GM19452 (cell line): ENCODE measurements around the gene FTO.

Experiments
- ATAC-seq: cut with Tn5 transposase; IDR thresholded peaks from one replicate; pipeline ENCODE4 v1.9.1; 2021; ENCODE audit not compliant: unreplicated experiment

The FTO gene

GRCh38 chr16:54194334-54194743 lies 490.4 kb downstream of the FTO start:
- no peak for ATAC-seq

DNA sequence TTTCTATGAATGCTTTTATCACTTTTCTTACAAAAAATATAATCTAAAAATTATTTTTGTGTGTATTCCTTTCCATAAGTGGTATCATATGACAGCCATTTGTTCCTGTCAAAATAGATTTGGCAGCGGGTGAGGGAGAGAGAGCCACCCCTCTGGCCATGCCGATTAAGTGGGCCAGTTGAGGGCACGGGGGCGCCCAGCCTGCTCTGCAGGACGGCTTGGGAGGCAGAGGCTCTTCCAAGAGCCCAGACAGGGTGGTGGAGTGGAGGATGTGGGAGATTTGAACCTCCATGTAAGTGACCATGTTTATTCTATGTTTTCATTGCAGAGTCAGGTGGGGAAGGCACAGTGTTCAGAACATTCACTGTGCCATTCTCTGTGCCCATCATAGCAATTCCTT lies 493.8 kb downstream of the FTO start:
- ATAC-seq: no peak

DNA sequence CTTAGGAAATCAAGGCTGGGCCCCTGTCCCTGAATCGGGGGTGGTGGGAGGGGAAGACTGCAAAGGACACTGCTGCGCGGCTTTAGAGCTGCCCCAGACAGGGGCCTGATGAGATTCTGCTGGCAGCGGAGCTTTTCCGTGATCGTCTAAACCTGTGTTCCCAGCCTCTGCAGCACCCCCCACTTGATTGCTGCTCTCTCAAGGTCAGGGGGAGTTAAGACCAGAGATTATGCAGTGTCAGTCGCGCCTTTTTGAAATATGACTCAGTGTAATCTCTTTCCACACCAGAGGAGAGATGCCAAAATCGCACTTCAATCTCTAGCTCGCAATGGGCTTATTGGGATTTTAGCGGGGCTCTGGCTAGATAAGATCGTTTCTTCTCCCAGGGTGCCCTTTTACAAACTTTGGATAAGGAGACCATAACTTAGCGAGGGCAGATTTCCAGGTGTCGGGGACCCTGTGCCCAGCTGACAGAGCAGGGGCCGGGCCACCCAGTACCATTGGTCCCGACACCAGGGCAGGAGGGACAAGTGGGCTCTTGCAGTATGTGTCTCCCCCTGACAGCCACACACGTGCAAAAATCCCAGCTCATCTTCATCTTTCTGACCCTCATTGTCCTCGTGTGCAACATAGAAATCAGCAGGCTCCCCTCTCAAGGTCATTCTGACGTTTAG lies 495.7 kb downstream of the FTO start:
- no peak for ATAC-seq

DNA sequence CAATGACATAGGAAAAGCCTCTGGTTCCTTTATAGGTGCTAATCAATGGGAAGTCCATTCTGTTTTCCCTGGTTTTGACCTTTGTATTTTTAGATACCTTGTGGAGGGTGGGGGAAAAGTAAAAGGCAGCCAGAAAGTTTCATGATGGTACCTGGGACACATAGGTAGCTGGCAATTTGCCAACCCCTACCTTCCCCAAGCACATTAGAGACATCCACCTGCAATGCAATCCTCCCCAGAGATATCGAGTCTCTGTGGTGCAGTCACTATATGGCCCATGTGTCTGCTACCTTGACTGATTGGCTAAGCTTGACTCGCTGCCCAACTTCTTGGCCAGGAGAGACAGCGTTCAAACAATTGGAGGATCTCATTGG lies 496.2 kb downstream of the FTO start:
- ATAC-seq: no peak

GRCh38 chr16:54200720-54201119 lies 496.8 kb downstream of the FTO start:
- ATAC-seq: no peak

- no peak for ATAC-seq
These were observed 497.2 kb downstream of the FTO start for GRCh38 chr16:54201200-54201599.
